Measurements from ENCODE around the gene CBX3. TPM values are rescaled to one million over a fixed set of nuclear protein-coding genes. Genes with fewer than 3 reads are reported as not detected.
"Not testable (repeated sequence)": the region's sequence is repeated elsewhere in the genome, so short reads cannot be mapped to it uniquely, and the experiment has no call there.

Gene CBX3
- total RNA-seq, 1 donor from 2014 or later = 151 TPM

- DNase-seq (ENCODE audit: low read depth) = no peak
- TF ChIP-seq CTCF (conservative IDR thresholded peaks at IDR 0.05; ENCODE audit: low read depth, low read length) = no peak
- H3K4me3 ChIP-seq (ENCODE audit: low read depth, low read length) = no peak overlapping the region
Measured at GRCh38 chr7:26166684-26167266, 34.8 kb upstream of the CBX3 start.

GRCh38 chr7:26167303-26167934 is 34.1 kb upstream of the CBX3 start:
- TF ChIP-seq CTCF (conservative IDR thresholded peaks at IDR 0.05; ENCODE audit: low read depth, low read length) = no peak
- H3K4me3 ChIP-seq (ENCODE audit: low read depth, low read length) = no peak overlapping the region
- DNase-seq (ENCODE audit: low read depth) = no peak

GRCh38 chr7:26168458-26169023 is 33.0 kb upstream of the CBX3 start:
- H3K4me3 ChIP-seq (ENCODE audit: low read depth, low read length) = no peak overlapping the region
- DNase-seq (ENCODE audit: low read depth) = no peak
- TF ChIP-seq CTCF (conservative IDR thresholded peaks at IDR 0.05; ENCODE audit: low read depth, low read length) = peak; percentile 36

- DNase-seq (ENCODE audit: low read depth) = no peak
- TF ChIP-seq CTCF (conservative IDR thresholded peaks at IDR 0.05; ENCODE audit: low read depth, low read length) = no peak
- H3K4me3 ChIP-seq (ENCODE audit: low read depth, low read length) = no peak overlapping the region
Measured at GRCh38 chr7:26169271-26169670, 32.3 kb upstream of the CBX3 start.

- no peak for TF ChIP-seq CTCF (conservative IDR thresholded peaks at IDR 0.05; ENCODE audit: low read depth, low read length)
- no peak for DNase-seq (ENCODE audit: low read depth)
- H3K4me3 ChIP-seq (ENCODE audit: low read depth, low read length) = no peak overlapping the region
Measured at GRCh38 chr7:26170663-26171062, 30.9 kb upstream of the CBX3 start.

GRCh38 chr7:26171601-26172000 is 29.9 kb upstream of the CBX3 start:
- DNase-seq (ENCODE audit: low read depth) = no peak
- no peak for TF ChIP-seq CTCF (conservative IDR thresholded peaks at IDR 0.05; ENCODE audit: low read depth, low read length)
- H3K4me3 ChIP-seq (ENCODE audit: low read depth, low read length) = no peak overlapping the region

GRCh38 chr7:26172048-26172447 is 29.5 kb upstream of the CBX3 start:
- DNase-seq (ENCODE audit: low read depth) = no peak
- TF ChIP-seq CTCF (conservative IDR thresholded peaks at IDR 0.05; ENCODE audit: low read depth, low read length) = no peak
- no peak overlapping the region for H3K4me3 ChIP-seq (ENCODE audit: low read depth, low read length)

- H3K4me3 ChIP-seq (ENCODE audit: low read depth, low read length); DNase-seq (ENCODE audit: low read depth): not testable (repeated sequence)
Measured at GRCh38 chr7:26175903-26176302, 25.6 kb upstream of the CBX3 start.

GRCh38 chr7:26176696-26177095 is 24.8 kb upstream of the CBX3 start:
- not testable (repeated sequence) for H3K4me3 ChIP-seq (ENCODE audit: low read depth, low read length); DNase-seq (ENCODE audit: low read depth)

GRCh38 chr7:26177269-26177668 is 24.3 kb upstream of the CBX3 start:
- not testable (repeated sequence) for DNase-seq (ENCODE audit: low read depth); H3K4me3 ChIP-seq (ENCODE audit: low read depth, low read length)
